ENCODE results near the gene PHRF1. TPM values are rescaled to one million over a fixed set of nuclear protein-coding genes. Genes with fewer than 3 reads are reported as not detected.

The PHRF1 gene
- total RNA-seq, 4 donors from 2014 or later: 18.3 to 31.0 (median 19.3) TPM

MicroRNA genes within 50 kb of the gene (microRNA counts, 767-probe panel; counts per million panel counts)
- microRNA hsa-miR-210: 0 counts per million in 2 donors

Small RNA genes lying within 50 kb of the gene (microRNA-seq; reads per million reads assigned to microRNA genes)
- gene MIR210: 26.3 reads per million, percentile 41 among the genes with 10 or more reads in this experiment

Small RNA genes lying within 50 kb of the gene (small RNA-seq; reads per million reads assigned to genes)
- gene MIR210: 0.56 reads per million

Other genes with a start within 250 kb of the PHRF1 start
- gene B4GALNT4, start 207.0 kb upstream of the PHRF1 start, total RNA-seq: 1 to 10 TPM in 1 of 4 donors, under 1 TPM in 1, not detected in 2; 0.98 to 1.2 TPM
- 10 to 100 TPM; 30.4 to 58.4 (median 46.9) TPM for gene PKP3, start 182.3 kb upstream of the PHRF1 start, total RNA-seq
- gene SIGIRR, start 161.5 kb upstream of the PHRF1 start, total RNA-seq: 10 to 100 TPM; 46.0 to 69.6 (median 47.8) TPM
- 1 to 10 TPM; 3.7 to 6.4 (median 4.7) TPM for gene ANO9, start 134.5 kb upstream of the PHRF1 start, total RNA-seq
- 10 to 100 TPM; 40.8 to 69.9 (median 41.7) TPM for gene PTDSS2, start 126.2 kb upstream of the PHRF1 start, total RNA-seq
- 100 to 1,000 TPM; 191 to 259 (median 231) TPM for gene RNH1, start 69.2 kb upstream of the PHRF1 start, total RNA-seq
- gene HRAS, start 40.9 kb upstream of the PHRF1 start, total RNA-seq: 10 to 100 TPM; 16.9 to 41.3 (median 29.9) TPM
- gene LRRC56, start 38.9 kb upstream of the PHRF1 start, total RNA-seq: 1 to 10 TPM; 1.7 to 2.6 (median 2.3) TPM
- gene LMNTD2, start 15.7 kb upstream of the PHRF1 start, total RNA-seq: 1 to 10 TPM; 4.2 to 8.8 (median 6.6) TPM
- 10 to 100 TPM; 18.6 to 60.0 (median 24.8) TPM for gene RASSF7, start 15.5 kb upstream of the PHRF1 start, total RNA-seq
- 10 to 100 TPM; 15.4 to 42.4 (median 29.1) TPM for gene IRF7, start 39.5 kb downstream of the PHRF1 start, total RNA-seq
- gene CDHR5, start 48.5 kb downstream of the PHRF1 start, total RNA-seq: not detected
- not detected for gene SCT, start 50.7 kb downstream of the PHRF1 start, total RNA-seq
- under 1 TPM in 2 of 4 donors, not detected in 2; 0.88 to 0.89 TPM for gene DRD4, start 60.8 kb downstream of the PHRF1 start, total RNA-seq
- gene DEAF1, start 118.8 kb downstream of the PHRF1 start, total RNA-seq: 100 to 1,000 TPM in 1 of 4 donors, 10 to 100 TPM in 3; 61.8 to 103 (median 87.6) TPM
- gene TMEM80, start 119.3 kb downstream of the PHRF1 start, total RNA-seq: 100 to 1,000 TPM in 1 of 4 donors, 10 to 100 TPM in 3; 57.3 to 103 (median 67.7) TPM
- 100 to 1,000 TPM; 185 to 259 (median 195) TPM for gene EPS8L2, start 129.8 kb downstream of the PHRF1 start, total RNA-seq
- gene TALDO1, start 171.0 kb downstream of the PHRF1 start, total RNA-seq: 100 to 1,000 TPM; 300 to 965 (median 558) TPM
- 10 to 100 TPM; 27.4 to 47.6 (median 35.5) TPM for gene GATD1, start 201.0 kb downstream of the PHRF1 start, total RNA-seq
- gene CEND1, start 213.6 kb downstream of the PHRF1 start, total RNA-seq: under 1 TPM in 2 of 4 donors, not detected in 2; 0.44 to 0.45 TPM
- 10 to 100 TPM in 1 of 4 donors, 1 to 10 TPM in 3; 5.1 to 13.1 (median 7.8) TPM for gene SLC25A22, start 221.8 kb downstream of the PHRF1 start, total RNA-seq
- 10 to 100 TPM; 11.9 to 33.2 (median 16.1) TPM for gene PIDD1, start 228.8 kb downstream of the PHRF1 start, total RNA-seq
- 100 to 1,000 TPM; 172 to 526 (median 290) TPM for gene RPLP2, start 233.5 kb downstream of the PHRF1 start, total RNA-seq
- 10 to 100 TPM; 35.8 to 95.0 (median 57.6) TPM for gene PNPLA2, start 242.4 kb downstream of the PHRF1 start, total RNA-seq